Measurements from ENCODE around the gene EDIL3.
A peak's percentile ranks its signal among the peaks of the same experiment; 100 is the strongest.

Gene EDIL3

DNA sequence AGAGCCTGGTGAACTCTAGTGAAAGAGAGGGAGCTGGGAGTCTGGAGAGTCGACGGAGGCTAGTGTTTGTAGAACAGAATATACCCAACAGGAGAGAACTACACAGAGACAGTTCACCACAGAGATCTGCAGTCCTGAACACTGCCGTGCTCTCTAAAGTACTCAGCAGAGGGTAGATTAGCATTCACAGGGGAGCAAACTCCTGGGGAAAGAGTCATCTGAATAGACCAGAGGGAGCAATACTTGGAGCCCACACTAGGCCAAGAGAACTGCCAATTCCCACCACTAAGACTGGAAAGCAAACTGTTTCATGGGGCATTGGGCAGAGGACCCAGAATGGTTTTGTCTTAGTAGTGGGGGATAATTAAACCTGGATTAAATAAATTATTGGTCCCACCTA lies 235.6 kb downstream of the EDIL3 start:
- no peak for DNase-seq

DNA sequence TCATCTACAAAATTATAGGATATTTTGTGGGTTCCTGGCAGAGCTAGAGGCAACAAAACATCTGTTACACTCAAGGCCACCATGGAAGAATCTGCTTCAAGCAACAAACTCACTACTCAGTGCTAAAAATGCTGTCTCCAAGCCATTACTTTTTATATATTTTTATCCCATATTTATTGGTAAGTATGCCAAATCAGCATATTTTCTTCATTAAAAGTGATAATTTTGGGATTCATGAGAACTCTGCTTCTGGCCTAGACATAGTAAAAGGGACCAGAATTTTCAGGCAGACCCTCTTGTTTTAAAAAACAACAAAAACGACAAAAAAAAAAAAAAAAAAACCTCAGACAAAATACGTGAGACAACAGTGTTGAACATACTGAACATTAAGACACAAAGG lies 236.0 kb downstream of the EDIL3 start:
- DNase-seq = no peak

DNA sequence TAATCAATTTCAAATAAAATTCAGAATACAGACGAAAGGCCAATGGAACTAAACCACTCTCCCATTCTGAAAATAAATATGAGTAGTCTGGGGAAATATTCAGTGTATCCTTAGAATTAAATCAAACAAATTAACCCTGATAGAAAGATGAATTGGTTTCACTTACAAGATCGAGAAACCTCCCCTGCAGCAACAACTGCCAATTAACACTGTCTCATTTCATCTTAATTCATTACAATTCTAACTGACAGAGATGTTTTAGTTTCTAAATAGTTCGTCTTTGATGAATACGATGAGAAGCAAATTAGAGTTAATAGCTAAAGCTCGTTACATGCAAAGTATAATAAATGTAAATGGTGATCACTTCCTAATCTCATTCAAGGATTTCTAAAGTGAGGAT lies 247.1 kb downstream of the EDIL3 start:
- DNase-seq = no peak

DNA sequence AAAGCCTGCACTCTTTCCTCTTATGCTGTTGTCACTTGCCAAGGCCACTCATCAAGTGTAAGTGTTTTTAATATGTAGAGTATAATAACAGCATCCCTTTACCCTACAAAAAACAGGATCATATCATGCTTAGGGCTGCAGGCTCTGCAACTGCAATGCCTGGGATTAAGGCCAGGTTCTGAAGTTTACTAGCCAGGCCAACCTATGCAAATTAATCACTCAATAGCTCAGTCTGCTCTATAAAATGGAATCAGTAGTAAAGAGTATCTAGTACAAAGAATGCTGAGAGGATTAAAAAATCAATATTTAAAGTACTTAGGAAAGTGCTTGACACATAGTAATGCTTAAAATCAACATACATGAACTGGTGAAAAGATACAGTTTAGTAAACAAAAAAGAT lies 253.3 kb downstream of the EDIL3 start:
- no peak for DNase-seq

- DNase-seq = no peak
Measured at GRCh38 chr5:84130006-84130580, 254.6 kb downstream of the EDIL3 start.

GRCh38 chr5:84125216-84125615 lies 259.5 kb downstream of the EDIL3 start:
- DNase-seq = no peak

- DNase-seq = no peak
Measured at GRCh38 chr5:84119252-84119651, 265.4 kb downstream of the EDIL3 start.

- DNase-seq = no peak
Measured at GRCh38 chr5:84118551-84118950, 266.1 kb downstream of the EDIL3 start.

DNA sequence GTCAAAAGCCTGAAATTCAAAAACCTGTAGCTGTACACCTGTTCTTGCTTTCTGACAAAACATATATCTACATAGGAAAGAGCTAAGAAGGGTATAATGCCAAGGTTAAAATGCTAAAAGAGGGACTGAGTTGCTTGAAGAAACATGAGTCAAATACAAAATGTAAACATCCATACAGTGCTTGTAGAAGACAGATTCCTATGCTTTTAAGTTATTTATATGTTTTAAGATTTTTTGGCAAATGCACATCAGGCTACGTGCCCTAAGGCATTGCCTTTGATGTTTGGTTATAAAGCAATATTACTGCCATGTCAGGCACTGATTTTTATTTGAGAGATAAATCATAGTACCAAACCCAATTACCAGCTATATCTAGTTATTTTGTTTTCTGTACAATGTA lies 269.0 kb downstream of the EDIL3 start:
- DNase-seq = no peak

DNA sequence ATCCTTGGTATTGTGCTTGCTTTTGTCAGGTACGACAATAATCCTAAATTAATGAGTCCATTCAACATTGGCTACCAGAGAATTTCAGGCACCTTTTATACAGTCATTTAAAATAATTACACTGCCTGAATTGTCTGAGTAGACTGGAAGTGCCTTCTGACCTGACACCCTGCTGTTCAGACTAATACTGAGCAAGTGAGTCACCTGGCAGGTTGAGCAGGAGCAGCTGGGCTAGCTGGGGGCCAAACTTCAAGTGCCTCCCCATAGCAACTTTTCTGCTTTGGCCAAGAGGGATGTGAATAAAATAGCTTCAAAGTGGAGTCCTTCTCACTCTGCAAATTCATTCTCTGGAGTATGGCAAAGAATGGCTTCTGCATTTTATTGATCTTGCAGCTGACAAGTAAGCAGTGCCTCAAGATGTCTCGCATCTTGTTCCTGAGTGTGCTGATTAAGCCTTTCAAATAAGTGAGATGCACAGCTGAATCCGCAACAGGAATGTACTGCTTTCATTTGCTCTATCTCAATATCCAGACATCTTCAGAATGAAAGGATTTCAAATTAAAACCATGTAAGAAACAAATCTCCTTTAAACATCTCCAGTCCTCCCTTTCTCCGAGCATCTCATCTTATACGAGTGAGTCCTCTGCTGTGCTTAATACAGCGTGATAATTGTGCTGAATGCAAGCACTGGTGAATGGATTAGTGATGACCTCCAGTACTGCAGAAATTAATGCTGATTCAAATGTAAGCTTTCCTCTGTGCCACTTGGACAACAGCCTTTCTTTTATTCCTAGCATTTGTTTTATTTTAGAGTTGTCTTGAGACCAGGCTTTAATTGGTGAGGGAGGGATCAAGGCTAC lies 271.2 kb downstream of the EDIL3 start:
- DNase-seq = peak; percentile 90

DNA sequence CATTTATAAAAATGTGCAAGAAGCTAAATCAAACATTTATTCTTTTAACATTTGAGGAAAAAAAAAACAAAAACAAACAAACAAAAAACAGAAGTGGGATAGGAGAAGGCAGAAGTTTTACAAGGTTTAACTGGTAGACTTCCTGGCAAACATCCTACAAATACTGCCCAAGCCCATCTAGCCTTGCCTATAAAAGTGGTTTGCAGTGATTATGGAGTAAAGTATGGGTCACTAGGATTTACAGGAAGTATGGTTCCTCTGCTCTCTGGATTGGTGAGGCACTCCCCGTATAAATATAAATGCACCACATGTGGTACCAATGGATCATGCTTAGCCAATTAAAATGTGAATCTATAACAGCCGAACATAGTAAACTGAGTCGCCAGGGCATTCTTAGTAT lies 291.9 kb downstream of the EDIL3 start:
- DNase-seq = no peak

DNA sequence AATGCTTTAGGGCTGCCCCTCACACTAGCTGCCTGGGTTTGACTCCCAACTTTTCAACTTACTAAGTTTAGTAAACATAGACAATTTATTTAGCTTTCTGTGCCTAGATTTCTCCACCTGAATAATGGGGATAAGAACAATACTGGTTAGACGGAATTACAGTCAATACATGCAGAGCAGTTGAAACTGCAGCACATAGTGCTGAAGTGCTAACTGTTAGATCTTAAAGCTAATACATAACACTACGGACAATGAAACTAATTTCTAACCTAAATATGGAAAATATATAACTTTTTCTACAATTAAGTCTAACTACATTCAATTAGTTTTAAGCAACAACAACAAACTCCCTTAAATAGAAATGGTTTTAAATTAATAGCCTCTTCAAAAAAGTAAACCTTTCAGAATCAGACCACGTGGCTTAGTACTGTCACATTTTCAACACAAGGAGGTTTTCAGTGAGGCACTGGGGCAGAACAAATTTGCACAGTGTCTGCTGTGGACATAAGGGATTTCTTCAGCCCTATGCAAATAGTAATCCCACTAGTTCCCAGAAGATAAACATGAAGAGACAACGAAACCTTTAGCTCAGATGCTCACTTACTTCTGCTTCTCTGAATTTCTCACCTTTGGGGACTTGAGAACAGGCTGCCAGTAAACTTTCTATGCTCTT lies 293.4 kb downstream of the EDIL3 start:
- peak; percentile 83 for DNase-seq

DNA sequence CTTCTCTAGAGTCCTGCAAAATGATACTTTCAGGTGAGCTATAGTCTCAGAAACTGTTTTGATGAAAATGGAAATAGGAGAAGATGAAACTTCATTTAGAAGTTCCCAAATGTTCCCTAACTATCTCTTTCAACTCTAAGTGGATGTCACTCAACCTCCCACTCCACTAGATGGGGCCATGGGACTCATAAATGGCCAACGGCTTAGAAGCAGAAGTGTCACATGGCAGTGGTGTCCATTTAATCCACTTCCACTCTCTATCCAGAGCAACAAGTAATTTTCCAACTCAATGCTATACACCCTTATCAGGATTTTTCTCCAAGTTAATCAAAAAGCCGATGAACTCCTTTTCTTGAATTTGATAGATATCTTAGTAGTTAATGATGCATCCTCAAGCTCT lies 295.7 kb downstream of the EDIL3 start:
- peak; percentile 9 for DNase-seq

GRCh38 chr5:84086511-84086910 lies 298.2 kb downstream of the EDIL3 start:
- no peak for DNase-seq

DNA sequence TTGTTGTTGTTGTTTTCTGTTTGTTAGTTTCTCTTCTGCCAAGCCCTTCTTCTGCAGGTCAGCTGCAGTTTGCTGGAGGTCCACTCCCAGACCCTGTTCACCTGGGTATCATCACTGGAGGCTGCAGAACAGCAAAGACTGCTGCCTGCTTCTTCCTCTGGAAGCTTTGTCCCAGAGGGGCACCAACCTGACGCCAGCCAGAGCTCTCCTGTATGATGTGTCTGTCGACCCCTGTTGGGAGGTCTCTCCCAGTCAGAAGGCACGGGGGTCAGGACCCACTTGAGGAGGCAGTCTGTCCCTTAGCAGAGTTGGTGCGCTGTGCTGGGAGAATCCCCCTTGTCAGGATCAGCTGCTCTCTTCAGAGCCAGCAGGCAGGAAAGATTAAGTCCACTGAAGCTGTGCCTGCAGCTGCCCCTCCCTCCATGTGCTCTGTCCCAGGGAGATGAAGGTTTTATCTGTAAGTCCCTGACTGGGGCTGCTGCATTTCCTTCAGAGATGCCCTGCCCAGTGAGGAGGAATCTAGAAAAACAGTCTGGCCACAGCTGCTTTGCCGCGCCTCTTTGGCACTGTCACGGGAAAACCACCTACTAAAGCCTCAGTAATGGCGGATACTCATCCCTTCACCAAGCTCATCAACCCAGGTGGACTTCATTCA lies 299.2 kb downstream of the EDIL3 start:
- peak; percentile 15 for DNase-seq

GRCh38 chr5:84080908-84081307 lies 303.8 kb downstream of the EDIL3 start:
- no peak for DNase-seq

- no peak for DNase-seq
Measured at GRCh38 chr5:84072339-84072738, 312.3 kb downstream of the EDIL3 start.

DNA sequence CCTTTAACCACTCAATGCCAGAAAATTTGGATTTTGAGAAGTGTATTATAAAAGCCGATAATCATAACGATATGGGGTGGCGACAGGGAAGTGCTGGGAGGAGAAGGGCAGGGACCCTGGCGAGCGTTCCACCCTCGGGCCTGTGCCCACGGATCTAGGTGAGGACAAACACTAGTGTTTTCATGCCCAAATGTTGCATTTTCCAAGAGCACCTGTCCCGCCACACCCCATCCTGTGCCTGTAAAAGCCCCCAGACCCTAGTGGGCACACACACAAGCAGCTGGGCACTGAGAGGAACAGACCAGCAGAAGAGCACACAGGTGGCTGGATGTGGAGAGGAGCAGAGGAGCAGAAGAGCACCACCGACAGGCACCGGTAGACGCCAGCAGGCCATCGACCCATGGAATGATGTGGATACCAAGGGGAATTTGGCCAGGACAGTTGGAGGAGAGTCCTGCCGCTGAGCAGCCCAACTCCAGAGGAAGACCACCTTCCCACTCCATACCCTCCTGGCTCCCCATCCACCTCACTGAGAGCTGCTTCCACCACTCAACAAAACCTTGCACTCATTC lies 315.0 kb downstream of the EDIL3 start:
- DNase-seq = no peak

- no peak for DNase-seq
Measured at GRCh38 chr5:84063041-84063440, 321.6 kb downstream of the EDIL3 start.

- no peak for DNase-seq
Measured at GRCh38 chr5:84059672-84060071, 325.0 kb downstream of the EDIL3 start.

DNA sequence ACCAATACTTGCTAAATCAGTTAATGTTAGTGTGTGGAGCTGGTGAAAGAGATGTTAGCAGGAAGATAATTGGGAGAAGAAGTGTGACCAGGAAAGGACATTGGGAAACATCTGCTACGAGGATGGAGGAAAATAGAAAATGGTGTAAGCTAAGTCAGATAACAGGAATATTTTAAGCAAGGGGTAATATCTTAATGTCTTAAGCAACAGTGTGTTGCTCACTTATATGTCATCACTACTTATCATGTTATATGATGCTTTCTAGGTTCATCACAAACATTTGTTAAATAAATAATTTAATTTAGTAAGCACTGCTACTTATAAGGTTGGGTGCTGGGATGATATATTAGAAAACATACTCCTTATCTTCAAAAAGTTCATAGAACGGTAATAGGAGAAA lies 326.1 kb downstream of the EDIL3 start:
- DNase-seq = no peak

DNA sequence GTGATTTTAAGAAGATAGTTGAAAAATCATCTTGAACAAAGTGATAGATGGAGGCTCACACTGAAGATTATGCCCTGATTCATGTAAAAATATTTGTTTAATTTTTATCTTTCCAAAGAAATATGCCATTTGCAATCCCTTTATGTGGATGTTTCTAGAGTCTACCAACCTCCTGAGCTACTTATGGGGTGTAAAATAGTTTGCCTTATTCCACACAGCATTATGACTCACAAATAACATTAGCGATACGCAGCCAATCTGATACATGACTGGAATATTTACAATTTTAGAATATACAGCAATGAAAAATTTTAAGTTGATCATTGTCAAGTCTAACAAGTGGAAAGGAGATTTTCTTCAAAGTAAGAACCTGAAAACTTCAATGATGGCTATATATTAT lies 327.5 kb downstream of the EDIL3 start:
- DNase-seq = no peak

GRCh38 chr5:84045964-84046363 lies 338.7 kb downstream of the EDIL3 start:
- no peak for DNase-seq
